Stimulated activated CD4-positive, alpha-beta T cell treated with anti-CD3 and anti-CD28 coated beads, Interleukin-12 subunit alpha, Interleukin-12 subunit beta, amount 100 ng/mL, for 4 hours (primary cell): ENCODE results near the gene UMODL1.

Experiments
- DNase-seq: peaks from one replicate; pipeline ENCODE4 v3.0.0-alpha.2; 2020

Gene UMODL1

GRCh38 chr21:42118901-42119300, 47.8 kb downstream of the UMODL1 start:
- no peak for DNase-seq

DNA sequence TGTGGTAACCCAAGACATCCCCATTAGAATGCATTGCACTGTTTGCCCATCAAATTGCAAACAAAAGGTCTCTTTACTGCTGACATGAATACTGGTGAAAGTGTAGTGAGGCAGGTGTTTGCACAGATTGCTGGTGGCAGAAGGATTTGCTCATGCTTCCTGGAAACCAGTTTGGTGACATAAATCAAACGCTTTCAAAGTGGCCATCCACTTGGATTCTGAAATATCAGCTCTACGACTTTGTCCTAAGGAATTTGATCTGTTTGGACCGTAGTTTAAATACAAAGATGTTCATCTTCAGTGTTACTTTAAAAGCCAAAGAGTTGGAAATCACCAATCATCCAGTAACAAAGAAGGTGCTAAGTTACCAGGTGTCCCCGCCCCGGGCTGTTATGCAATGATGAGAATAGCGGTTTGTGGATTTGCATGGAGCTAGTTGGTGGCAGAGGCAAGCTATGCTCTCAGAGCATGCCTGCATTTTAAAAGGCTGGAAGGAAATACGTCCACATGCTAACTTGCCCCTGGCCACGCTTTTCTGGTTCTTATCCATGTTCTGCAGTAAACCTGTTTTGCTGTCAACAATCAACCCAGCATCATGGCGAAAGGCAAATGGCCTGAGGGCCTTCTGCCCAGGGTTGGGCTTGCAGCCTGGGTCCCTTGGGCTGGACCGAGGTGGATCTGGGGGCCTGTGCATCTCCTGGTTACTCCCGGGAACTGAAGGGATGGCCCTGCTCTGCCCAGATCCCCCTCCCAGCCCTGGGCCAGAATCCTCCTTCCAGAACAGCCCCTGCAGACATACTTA, 49.2 kb downstream of the UMODL1 start:
- DNase-seq = no peak

- DNase-seq = no peak
Observed at GRCh38 chr21:42120903-42121535, 49.9 kb downstream of the UMODL1 start.

DNA sequence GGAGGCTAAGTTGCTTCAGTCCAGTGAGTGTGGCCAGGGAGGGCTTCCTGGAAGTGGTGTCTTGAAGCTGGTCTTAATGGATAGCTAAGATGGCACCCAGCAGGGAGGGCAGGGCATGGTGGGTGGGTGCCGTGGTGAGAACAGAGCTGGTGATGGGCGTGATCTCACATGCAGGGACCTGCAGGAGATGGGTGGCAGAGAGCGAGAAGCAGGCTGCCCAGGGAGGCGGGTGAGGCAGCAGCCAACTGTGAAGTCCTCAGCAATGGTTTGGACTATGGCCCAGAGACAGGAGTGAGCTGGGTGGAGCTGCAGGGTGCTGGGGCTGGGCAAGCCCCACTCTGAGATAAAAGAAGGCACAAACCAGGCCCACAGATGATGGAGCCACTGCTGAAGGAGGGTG, 50.7 kb downstream of the UMODL1 start:
- no peak for DNase-seq

- DNase-seq = no peak
Observed at GRCh38 chr21:42122398-42122797, 51.3 kb downstream of the UMODL1 start.

DNA sequence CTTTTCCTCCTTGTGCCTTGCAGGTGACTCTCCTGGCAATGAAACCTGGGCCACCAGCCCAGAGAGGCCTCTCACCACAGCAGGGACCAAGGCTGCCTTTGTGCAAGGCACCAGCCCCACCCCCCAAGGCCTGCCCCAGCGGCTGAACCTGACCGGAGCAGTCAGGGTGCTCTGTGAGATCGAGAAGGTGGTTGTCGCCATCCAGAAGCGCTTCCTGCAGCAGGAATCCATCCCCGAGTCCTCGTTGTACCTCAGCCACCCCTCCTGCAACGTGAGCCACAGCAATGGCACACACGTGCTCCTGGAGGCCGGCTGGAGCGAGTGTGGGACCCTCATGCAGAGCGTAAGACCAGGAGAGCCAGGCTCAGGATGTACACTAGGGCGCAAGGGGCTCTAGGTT, 51.7 kb downstream of the UMODL1 start:
- no peak for DNase-seq

- no peak for DNase-seq
Observed at GRCh38 chr21:42123219-42123908, 52.2 kb downstream of the UMODL1 start.

DNA sequence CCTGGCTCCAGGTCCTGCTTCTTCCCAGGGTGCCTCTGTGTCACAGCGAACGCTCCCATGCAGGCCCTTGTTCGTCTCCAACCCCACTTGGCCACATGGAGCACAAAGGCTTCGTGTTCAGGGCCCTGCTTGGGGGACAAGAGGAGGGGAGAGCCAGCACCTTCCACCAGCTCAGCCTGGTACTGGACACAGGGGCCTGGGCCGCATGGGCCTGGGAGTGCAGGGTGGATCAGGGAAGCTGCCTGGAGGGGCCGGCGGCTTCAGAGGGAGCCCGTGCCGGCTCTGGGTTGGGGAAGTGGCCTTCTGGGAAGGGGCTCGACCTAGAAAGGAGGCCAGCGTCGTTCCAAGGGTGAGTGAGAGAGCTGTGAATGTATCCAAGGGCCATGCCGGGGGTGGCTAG, 53.0 kb downstream of the UMODL1 start:
- no peak for DNase-seq

GRCh38 chr21:42124826-42125570, 53.9 kb downstream of the UMODL1 start:
- no peak for DNase-seq

DNA sequence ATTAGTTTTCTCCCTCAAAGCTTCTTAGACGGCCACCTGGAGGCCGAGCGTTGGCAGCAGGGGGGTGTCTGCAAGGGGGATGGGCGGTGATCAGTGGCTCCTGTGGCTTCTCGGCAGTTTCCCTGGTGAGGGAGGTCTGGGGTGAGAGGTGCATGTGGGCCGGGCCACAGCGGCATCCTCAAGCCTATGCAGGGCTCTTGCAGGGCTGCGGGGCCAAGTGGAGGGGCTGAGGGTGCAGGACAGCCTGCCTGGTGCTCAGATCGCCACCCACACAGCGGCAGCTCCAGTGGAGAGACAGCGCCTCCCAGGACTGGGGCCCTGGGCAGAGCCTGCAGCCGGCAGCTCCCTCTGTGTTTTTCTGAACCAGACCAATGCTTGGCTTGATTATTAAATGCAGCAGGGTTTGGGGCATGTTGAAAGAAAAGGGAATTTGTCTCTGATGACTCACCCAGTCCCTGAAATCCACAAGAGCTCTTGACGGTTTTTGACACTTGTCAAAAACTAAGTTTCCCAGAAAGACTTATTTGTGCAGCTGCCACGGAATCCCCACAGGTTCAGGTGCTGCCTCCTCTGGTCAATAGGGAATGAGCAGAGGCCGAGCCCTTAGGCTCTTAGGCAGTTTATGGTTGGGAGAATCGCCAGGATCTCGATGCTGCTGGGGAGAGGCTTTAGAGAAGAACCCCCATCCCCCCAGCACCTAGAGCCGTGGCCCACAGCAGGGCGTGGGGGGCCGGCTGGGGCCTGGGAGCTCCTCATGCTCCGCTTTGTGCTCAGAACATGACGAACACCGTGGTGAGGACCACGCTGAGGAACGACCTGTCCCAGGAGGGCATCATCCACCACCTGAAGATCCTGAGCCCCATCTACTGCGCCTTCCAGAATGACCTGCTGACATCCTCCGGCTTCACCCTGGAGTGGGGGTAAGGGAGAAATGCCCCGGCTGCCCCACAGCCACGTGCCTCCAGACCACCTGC, 54.7 kb downstream of the UMODL1 start:
- DNase-seq = no peak

DNA sequence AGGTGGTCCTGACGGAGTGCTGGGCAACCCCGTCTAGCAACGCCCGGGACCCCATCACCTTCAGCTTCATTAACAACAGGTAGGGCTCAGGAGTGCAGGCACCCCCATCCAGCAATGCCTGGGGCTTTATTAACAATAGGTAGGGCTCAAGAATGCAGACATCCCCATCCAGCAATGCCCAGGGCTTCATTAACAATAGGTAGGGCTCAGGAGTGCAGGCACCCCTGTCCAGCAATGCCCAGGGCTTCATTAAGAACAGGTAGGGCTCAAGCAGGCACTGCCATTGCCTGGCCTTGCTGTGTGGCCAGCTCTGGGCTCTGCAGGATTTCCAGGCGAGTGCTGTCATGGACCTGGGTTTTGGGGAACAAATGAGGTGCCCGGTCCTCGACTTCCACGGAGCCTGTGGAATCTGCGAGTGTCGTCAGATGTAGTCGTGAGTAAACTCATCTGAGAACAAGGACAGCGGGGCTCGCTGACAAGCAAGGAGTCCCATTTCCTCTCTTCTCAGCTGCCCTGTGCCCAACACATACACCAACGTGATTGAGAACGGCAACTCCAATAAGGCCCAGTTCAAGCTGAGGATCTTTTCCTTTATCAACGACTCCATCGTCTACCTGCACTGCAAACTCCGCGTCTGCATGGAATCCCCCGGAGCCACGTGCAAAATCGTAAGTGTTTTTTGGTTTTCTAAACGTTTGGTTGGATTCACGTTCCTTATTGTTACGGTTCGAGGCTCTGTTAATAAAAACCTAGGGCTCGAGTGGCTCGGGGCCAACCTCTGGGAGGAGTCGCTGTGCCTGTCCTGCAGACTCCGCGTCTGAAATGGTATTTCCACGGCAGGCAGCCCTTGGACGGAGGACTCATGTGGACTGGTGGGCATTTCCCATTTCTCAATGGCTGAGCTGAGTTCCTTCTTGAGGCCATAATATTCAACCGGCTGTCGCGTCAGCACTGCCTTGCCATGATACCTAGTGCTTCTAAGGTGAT, 56.3 kb downstream of the UMODL1 start:
- DNase-seq = no peak

- no peak for DNase-seq
Observed at GRCh38 chr21:42129300-42130266, 58.5 kb downstream of the UMODL1 start.

DNA sequence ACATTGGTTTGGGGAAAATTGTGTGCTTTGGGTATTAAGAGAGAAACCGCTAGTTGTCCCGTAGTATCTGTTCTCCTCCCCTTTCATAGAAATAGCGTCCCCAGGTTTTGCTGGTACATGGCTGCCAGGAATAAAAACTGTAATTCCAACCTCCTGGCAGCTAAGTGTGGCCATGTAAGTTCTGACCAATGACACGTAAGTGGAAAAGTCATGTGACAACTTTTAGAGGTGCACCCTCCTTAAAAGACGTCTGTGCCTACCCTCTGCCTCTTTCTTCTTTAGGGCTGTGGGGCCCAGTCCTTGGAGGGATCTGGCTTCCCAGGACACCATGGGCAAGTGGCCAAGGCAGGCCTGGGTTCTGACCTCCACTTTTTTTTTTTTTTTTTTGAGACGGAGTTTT, 59.3 kb downstream of the UMODL1 start:
- no peak for DNase-seq

- no peak for DNase-seq
Observed at GRCh38 chr21:42132183-42132582, 61.1 kb downstream of the UMODL1 start.

DNA sequence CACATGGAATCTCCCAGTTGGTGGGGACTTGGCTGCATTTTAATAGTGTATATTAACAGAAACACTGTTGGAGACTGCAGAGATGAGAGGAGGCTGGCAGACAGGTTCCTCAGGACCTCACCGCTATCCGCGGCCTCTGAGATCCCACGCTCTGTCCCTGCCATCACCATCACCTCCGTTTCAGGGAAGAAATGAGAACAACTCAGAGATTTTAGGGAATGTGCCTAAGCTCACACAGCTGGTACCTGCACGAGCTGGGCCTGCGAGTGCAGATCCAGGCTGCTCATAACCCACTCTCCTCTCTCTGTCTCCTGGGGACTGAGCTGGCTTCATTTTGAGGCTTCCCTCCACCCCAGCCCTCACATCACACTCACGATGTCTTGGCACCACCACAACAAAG, 62.0 kb downstream of the UMODL1 start:
- no peak for DNase-seq

GRCh38 chr21:42135386-42136052, 64.4 kb downstream of the UMODL1 start:
- DNase-seq = no peak

DNA sequence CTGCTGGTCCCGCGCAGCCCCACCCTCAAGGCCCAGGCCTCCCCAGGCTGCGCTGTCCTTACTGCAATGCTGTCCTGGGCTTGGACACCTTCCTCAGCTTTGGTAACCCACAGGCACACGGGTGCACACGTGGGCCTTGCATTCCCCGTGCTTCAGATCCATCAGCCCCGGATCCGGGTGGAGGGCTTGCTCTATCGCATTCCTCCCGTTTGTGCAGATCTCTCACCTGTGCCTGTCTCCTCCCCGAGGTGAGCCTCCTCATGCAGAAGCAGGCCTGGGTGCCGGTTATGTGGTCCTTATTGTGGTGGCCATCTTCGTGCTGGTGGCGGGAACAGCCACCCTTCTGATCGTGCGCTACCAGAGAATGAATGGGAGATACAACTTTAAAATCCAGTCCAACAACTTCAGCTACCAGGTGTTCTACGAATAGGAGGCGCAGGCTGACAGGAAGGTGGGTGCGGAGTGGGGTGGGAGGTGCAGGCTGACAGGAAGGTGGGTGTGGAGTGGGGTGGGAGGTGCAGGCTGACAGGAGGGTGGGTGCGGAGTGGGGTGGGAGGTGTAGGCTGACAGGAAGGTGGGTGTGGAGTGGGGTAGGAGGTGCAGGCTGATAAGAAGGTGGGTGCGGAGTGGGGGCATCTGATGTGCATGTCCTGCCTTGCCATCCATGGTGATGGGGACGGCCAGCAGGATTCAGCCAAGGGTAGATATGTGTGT, 66.2 kb downstream of the UMODL1 start:
- DNase-seq = no peak
